Measurements from ENCODE around the gene PWP2.
A peak's percentile ranks its signal among the peaks of the same experiment; 100 is the strongest.

The PWP2 gene

DNA sequence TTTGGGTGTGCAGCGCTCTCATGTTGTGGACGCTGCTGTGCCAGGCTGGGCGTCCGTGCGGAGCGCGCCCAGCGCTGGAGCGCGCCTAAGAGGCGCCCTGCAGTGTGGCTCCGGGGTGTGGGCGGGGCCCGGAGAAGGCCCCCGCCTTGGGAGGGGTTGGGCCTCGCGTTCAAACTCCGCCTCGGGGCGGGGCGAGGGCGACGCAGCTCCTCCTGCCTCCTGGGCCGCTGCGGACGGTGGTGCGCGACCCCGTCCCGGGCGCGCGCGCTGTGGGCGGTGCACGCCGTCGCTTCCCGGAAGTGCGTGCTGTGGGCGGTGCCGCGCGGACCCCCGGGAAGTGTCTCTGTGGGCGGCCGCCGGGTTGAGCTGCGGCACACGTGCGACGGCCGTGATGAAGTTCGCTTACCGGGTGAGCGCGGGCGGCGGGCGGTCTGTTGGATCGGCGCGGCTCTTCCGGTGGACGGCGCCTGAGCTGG is at the start of gene PWP2:
PWP2 (plus strand) TSS at position 374 of the 476 bp plus-strand sequence; CDS start at position 392, 18 bp downstream.
- peak in 1 of 3 donors; percentile 46 for DNase-seq

DNA sequence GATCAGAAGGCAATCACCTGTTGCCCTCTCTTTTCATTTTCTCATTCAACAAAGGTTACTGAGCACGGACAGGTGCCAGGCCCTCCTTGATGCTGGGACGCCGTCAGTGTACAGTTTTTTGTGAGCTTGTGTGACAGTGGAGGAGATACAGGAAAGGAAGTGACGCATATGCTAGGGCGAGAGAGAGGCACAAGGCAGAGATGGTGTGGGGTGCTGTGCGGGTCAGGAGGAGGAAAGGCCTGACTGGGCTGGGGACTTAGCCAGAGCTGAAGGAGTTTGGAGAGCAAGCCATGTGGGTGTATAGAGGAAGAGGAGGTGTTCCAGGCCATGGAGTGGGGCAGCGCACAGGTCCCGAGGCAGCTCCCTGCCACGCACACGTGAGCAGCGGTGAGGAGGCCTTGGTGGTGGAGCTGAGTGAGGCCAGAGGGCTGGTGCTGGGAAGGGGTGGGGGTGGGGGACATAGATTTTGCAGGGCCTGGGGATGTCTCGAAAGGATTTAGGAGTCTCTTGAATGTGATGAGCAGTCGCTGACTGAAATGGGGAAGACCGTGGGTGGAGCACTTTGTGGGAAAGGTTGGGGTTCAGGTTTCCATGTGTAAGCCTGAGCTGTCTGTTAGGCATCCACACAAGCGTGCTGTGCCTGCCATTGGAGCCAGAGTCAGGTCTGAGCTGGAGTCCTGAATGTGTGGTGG is 49.1 kb upstream of the PWP2 start:
- no peak for DNase-seq

DNA sequence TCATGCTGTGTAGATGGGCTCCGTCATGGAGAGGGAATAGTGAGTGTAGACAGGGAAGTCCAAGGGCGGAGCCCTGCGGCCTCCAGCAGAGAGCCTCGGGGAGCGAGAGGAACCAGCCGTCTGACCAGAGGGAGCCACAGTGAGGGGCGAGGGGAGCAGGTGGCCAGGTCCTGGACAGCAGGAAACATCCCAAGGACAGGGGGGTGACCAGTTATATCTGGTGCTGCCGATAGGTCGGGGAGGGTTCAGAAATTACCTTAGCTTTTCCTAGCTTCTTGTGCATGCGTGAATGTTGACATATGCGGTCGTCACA is 48.6 kb upstream of the PWP2 start:
- no peak for DNase-seq

DNA sequence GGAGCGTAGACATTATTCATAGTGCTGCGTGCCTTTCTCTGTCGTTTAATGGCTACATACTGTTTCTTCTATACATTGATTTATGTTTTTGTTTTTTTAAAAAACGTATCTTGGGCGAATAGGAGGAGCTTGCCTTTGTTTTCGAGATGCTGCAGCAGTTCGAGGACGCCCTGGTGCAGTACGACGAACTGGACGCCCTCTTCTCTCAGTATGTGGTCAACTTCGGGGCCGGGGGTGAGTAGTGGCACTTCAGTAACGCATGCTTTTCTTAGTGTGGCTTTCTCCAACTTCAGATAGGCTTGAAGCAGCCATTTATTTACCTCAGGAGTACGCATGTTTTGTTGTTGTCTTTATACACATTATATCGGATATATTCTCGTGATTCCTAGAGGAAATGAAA is 48.2 kb upstream of the PWP2 start:
- DNase-seq, result no peak

DNA sequence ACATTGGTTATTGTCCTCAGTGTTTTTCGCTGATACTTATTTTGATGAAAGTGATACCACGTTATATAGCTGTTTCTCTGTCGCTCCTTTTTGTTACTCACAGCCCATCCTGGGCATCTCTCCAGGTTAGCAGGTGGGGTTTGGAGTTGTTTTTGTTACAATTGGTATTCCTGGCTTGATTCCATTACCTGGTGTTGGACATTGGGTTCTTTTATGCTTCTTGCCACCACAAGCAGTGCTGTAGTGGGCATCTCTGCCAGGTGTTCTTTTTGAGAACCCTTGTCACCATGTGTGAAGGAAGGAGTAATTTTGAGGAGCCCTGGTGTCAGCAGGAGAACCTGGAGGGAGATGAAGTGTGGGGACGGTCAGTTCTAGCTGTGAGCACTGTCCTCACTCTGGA is 47.5 kb upstream of the PWP2 start:
- DNase-seq, result no peak

DNA sequence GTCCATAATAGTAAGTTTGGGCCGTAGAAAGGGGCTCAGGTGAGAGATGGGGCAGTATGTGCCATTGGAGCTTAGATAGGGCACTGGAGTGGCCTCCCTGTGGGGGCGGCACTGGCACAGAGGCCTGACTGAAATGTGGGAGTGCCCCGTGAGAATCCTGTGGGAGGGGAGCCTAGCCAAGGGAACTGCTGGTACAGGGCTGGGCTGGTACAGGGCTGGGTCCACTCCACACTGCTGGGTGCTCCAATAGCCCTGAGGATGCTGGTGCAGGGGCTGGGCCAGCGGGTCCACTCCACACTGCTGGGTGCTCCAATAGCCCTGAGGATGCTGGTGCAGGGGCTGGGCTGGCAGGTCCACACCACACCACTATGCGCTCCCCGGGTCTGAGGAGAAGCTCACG is 44.8 kb upstream of the PWP2 start:
- peak; percentile 22 to 39 (median 31) for DNase-seq

DNA sequence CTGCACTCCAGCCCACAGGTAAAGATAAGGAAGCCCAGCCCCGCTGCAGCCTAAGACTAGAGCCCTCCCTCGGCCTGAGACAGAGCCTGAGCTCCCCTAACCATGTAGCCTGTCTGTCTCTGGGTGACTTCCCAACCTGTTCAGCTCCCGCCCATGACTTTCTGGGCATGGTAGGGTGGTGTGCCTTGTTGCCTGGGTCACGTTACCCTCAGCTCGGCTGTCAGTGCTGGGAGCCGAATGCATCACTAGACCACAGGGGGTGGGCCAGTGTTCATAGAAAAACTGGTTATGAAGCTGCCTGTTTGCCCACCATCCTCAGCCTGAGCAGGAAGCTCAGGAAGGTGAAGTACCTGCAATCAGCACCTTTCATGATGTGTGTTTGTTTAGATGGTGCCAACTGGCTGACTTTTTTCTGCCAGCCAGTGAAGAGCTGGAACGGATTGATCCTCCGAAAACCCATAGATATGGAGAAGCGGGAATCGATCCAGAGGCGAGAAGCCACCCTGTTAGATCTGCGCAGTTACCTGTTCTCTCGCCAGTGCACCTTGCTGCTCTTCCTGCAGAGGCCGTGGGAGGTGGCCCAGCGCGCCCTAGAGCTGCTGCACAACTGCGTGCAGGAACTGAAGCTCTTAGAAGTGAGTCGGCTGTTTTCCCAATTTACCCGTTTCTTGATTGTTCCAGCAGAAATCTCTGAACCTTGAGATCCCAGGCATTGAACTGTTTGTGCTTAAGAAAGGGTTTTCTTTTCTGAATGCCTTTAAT is 43.9 kb upstream of the PWP2 start:
- DNase-seq, result no peak

DNA sequence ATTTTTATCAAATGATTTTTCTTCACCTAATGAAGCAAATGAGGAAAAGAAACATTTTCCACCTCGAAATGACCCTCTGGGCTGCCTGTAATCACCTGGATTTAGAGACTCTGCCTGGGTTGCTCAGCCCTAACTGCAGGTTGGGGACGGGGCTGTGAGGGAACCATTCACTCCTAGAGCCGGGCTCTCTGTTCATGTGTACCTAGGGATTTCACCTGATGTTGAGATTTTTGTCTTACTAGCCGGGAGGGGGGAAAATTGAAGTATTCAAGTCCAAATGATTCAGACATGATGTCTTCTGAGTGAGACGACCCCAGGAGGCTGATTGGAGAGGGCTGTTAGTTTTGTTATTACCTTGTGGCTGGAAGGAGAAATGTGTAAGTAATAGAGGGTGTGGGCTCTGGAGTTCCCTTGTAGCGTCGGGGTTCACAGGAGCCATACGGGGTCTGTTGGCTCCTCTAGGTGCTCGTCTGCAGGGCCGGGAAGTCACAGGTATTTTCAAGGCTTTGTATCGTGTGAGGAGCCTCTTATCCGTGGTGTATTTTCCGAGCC is 42.3 kb upstream of the PWP2 start:
- DNase-seq, result no peak

DNA sequence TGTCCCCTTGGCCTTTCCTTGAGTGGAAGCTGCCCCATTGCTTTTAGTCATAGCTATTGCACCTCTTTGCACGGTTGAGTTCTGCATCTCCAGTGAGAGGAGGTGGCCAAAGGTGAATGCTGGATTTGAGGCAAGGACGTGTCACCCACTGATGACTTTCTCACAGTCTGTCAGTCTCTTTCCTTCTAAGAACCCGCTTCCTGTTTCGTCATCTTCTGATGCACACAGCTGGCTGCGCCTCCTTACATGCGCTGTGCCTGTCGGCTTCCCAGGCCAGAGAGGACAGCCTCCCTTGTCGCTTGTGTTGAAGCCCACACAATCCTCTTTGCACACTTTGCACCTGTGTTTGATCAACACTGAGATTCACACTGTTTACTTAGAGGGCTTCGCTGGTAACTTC is 41.8 kb upstream of the PWP2 start:
- peak; percentile 70 to 80 (median 77) for DNase-seq

DNA sequence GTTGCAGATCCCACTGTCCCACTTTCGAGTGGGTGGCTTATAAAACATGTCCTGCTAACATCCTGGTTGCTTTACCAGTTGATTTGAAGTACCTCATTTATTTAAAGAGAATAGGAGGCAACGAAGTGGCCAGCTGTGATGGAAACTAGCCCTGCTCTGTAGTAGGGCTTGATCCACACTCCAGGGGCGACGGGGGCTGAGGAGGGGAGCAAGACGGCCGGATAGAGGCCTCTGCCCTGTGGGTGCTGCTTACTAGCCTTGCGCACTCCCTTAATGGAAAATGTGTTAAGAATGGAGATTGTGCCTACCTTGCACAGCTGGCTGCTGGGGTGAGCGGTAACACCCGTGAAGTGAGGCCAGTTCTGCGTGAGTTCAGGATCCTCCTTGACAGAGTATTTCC is 41.1 kb upstream of the PWP2 start:
- DNase-seq, result no peak

DNA sequence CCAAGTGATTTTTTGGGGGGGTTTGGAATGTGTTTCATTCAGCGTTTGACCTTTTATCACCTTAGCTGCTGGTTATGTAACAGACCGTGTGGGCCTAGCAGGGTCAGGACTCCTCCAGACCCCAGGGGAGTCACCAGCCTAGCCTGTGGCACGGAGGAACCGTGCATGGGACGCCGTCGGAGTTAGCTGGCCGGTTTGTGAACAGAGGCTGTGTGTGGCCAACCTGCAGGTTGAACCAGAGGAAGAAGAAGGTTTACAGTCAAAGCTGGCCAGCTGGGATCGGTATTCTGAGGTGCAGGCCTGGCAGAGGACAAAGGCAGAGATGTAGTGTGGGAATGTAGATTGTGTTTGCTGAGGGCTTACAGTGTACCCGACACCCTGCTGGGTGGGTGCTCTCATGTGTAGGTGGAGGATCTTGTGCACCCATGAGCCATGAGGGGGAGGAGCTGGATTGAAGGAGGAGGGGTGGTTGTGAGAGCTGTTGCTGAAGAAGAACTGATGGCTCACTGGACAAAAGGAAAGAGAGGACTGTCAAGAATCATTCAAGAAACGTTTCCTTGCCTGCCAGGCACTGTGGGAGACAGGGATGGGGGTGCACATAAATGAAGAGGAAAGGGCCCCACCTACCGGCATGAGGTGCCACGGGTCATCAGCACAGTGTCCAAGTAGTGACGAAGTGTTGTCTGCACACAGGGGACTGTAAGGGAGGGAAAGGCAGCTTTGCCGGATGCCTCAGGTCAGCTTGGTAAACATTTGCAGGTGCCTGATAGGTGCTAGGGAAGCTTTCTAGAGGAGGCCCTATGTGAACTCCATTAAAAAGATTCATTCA is 40.0 kb upstream of the PWP2 start:
- DNase-seq, result no peak

DNA sequence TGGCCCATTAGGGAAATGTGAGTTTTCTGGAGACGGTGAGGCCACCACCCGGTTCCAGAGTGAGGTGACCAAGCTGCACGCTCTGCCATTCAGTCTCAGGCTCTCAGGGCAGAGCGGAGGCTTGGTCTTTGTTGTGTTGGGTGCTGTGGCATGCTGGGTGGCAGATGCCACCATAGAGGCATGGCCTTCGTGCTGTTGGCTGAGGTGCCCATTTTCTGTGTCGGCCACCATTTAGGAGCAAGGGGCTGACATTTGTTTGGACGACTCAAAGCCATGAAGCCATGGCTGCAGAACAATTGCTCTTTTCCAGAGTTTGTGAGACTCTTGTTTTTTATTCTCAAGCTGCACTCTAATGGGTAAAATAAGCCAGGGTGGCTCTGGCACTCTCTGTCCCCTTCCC is 36.8 kb upstream of the PWP2 start:
- DNase-seq, result no peak

DNA sequence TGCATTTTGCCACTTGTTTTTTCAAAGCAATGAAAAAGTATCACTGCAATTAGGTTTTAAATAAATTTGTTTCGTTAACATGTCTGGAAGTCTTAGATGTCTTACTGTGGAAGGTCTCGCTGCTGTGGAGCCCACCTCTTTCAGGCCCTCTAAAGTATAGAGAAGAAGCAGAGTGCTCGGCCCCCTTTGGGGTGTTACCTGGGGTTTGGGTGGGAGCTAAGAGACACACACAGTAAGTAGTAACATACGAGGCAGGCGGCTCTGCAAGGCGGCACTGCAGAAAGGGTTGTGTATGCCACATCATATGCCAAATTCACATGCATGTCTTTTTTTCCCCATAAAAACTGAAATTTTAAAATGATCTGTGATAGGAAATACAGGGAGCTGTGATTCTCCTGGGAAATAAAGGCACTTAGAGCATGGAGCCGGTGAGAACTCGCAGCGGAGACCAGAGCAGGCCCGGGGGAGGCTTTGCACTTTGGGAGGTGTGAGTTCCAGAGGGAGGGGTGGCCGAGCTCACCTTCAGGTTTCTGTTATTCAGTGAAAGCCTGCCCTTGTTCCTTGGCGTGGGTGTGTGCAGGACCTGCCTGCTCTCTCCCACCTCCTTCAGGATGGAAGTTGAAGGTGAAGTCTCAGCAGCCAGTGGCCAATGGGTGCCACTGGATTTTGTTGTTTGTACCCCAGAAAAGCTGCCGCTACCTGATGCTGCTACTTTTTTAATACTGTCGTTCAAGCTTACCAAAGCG is 35.7 kb upstream of the PWP2 start:
- no peak for DNase-seq

DNA sequence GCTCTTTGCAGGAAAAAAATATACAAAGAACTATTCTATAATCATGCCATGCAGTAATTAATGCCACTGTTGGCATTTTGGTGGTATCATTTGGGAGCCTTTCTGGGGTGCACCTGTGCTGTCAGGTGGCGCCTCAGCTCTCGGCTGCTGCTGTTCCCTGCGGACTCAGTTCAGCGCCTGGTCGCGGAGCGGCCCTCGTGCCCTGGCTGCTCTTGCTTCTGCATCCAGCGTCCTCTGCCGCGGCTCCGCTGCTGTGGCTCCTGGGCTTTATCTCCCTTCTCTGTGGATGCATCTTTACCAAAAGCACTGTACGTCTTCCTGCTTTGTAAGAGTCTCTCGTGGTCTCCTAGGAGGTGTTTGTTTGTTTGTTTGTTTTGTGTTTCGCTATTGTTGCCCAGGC is 35.1 kb upstream of the PWP2 start:
- DNase-seq, result no peak

DNA sequence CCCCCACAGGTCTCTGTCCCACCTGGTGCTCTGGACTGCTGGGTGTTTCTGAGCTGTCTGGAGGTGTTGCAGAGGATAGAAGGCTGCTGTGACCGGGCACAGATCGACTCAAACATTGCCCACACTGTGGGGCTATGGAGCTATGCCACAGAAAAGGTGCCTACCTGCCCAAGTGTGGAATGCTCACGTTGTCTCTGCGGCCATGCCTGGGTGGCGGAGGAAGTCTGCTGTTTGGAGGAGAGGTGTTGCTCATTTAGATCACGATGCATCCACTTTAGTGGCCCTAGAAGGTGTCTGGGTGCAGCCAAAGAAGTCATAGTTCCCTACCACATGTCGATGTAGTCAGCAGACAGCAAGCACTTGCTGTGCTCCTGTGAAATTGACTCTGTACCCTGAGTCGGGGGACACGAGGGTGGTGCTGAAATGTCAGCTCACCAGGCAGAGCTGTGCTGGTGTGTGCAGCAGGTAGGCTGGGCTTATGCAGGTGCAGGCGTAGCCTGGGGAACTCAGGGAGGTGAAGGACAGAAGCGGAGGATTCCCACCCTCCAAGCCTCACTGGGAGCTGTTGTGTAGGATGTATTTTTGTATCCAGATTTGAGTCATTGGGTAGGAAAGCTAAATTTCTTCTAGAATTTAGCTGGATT is 32.8 kb upstream of the PWP2 start:
- no peak for DNase-seq

DNA sequence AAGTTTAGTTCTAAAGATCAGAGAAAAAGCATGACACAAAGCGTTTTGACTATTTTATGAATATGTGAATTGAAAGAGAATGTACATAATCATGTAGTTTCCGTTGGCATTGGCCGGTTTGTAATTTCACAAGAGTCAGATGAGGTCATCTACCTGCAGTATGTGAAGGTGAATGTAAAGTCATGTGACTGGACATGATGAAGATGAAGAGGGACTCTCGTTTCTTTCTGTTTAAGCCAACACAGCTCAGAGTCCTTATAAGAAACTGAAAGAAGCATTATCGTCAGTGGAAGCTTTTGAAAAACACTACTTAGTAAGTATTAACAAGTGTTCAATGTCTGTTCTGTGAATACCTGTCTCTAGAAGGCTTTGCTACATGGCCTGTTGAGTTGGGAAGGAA is 30.9 kb upstream of the PWP2 start:
- no peak for DNase-seq

DNA sequence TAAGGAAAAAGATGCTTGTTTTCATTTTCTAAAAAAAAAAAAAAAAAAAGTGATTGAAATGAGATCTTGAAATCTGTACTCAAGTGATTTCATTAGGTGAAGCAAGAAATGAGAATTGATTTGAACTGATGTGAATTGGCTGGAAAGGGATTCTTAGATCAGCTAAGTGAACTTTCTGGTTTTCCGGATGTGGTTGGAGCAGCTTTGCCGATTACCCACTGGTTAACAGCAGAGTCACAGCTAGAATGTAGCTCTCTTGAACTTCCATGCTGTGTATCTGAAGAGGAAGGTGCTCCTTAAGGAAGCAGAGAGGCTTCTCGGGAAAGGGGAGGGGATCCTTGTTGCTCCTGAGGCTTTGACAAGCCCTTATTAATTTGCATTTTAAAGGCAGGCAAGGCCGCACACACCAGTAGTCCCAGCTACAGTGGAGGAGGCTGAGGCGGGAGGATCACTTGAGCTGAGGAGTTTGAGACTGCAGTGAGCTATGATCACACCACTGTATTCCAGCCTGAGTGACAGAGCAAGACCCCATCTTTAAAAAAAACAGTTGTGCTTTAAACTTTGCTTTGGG is 28.7 kb upstream of the PWP2 start:
- DNase-seq, result no peak

DNA sequence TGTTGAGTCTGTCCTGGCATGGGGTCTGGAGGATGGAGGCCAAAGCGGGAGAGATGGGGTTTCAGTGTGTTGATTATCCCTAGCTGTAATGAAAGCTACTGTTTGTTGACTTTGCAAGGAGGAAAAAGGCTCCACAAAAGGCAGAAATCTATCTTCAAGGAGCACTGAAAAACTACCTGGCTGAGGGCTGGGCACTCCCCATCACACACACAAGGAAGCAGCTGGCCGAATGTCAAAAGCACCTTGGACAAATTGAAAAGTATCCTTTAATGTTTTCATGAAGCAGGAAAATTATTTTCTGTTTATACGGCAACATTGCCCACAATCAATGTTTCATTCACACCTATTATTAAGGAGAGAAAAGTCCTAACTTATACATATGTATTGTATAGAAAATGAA is 27.8 kb upstream of the PWP2 start:
- DNase-seq, result no peak

DNA sequence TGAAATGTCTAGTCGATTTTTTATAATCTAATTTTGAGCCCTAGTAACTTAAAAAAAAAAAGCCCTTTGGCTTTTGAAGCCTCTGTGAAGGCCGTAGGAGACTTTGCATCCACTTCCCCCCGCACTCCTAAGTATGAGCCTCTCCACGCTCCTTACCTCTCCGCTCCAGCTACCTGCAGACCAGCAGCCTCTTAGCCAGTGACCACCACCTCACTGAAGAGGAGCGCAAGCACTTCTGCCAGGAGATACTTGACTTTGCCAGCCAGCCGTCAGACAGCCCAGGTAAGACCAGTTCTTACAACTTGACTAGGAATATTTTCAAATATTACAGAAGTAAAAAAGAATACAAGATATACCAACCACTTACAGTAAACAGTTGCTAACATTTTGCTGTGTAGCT is 27.4 kb upstream of the PWP2 start:
- no peak for DNase-seq

DNA sequence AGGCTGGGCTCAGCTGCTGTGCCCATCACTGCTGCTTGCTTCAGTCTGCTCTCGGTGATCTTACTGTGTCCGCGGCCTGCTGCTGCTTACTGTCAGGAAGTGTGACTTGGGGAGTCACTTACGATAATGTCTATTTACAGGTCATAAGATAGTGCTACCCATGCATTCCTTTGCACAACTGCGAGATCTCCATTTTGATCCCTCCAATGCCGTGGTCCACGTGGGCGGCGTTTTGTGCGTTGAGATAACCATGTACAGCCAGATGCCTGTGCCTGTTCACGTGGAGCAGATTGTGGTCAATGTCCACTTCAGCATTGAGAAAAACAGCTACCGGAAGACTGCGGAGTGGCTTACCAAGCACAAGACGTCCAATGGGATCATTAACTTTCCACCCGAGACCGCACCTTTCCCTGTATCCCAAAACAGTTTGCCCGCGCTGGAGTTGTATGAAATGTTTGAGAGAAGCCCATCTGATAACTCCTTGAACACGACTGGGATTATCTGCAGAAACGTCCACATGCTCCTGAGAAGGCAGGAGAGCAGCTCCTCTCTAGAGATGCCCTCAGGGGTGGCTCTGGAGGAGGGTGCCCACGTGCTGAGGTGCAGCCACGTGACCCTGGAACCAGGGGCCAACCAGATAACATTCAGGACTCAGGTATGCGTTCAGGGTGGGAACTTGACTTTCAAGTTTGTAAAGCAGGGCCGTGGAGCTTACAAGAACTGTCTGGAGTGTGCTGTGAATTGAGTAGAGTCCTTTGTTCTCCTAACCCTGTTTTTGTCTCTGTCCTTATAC is 24.4 kb upstream of the PWP2 start:
- DNase-seq, result no peak
